Endodermal cell (in vitro differentiated cells): Measurements from ENCODE around the gene TNNT2. TPM values are rescaled to one million over a fixed set of nuclear protein-coding genes. Genes with fewer than 3 reads are reported as not detected.

Experiments used
- DNase-seq: peaks from one replicate; pipeline ENCODE4 v3.0.0-alpha.2; 2017
- H3K27ac ChIP-seq: 2 replicates; pipeline ENCODE4 v1.5.1; 2013; ENCODE audit warnings: mild to moderate bottlenecking, low read depth, low read length, moderate library complexity
- H3K27me3 ChIP-seq: 2 replicates; pipeline ENCODE4 v1.6.1; 2013; ENCODE audit warnings: mild to moderate bottlenecking, low read length, moderate library complexity; ENCODE audit not compliant: insufficient read depth, control insufficient read depth, poor library complexity, severe bottlenecking
- H3K36me3 ChIP-seq: 2 replicates; pipeline ENCODE4 v1.7.0; 2013; ENCODE audit warnings: mild to moderate bottlenecking, low read length, moderate library complexity; ENCODE audit not compliant: control insufficient read depth, insufficient read depth
- H3K4me1 ChIP-seq: one replicate; pipeline ENCODE4 v1.7.0; 2013; ENCODE audit warnings: low read length; ENCODE audit not compliant: control insufficient read depth, insufficient read depth
- H3K4me3 ChIP-seq: 2 replicates; pipeline ENCODE4 v1.5.1; 2013; ENCODE audit warnings: mild to moderate bottlenecking, low read length, moderate library complexity
- H3K9ac ChIP-seq: 2 replicates; pipeline ENCODE4 v1.6.1; 2013; ENCODE audit warnings: mild to moderate bottlenecking, low read length, moderate library complexity; ENCODE audit not compliant: poor library complexity, severe bottlenecking; ENCODE audit errors: extremely low read depth
- H3K9me3 ChIP-seq: 2 replicates; pipeline ENCODE4 v1.6.1; 2013; ENCODE audit warnings: mild to moderate bottlenecking, low read length, moderate library complexity; ENCODE audit not compliant: control insufficient read depth
- H3K27ac Mint-ChIP-seq: 2 replicates; pipeline ENCODE4 v1.8.0; 2020; ENCODE audit warnings: mixed read lengths
- H3K27me3 Mint-ChIP-seq: 2 replicates; pipeline ENCODE4 v1.8.0; 2021; ENCODE audit warnings: mild to moderate bottlenecking, mixed read lengths; ENCODE audit not compliant: insufficient read depth
- H3K36me3 Mint-ChIP-seq: 2 replicates; pipeline ENCODE4 v1.8.0; 2020; ENCODE audit warnings: low read depth, mixed read lengths
- H3K4me1 Mint-ChIP-seq: 2 replicates; pipeline ENCODE4 v1.8.0; 2020; ENCODE audit warnings: mixed read lengths
- H3K4me3 Mint-ChIP-seq: 2 replicates; pipeline ENCODE4 v1.8.0; 2020; ENCODE audit warnings: mild to moderate bottlenecking, moderate library complexity, mixed read lengths
- H3K9me3 Mint-ChIP-seq: 2 replicates; pipeline ENCODE4 v1.8.0; 2020; ENCODE audit warnings: mild to moderate bottlenecking, mixed read lengths
- CTCF ChIP-seq: fragments of 200-600 bp; sonication (generic); conservative IDR thresholded peaks from 2 replicates; pipeline ENCODE4 v1.5.0; 2021; ENCODE audit warnings: antibody characterized with exemption, mild to moderate bottlenecking
- WGBS, 2 experiments: methylation state at CpG; one replicate each; pipeline versions ENCODE4 v1.1.5 to v1.1.7; 2013; ENCODE audit warnings: missing lambda C conversion rate in 2 of 2, mixed read lengths in 1 of 2; ENCODE audit not compliant: insufficient coverage in 1 of 2, insufficient read length in 1 of 2; 5-methylcytosine and 5-hydroxymethylcytosine counted together
- total RNA-seq, 2 donors: library from RNA; stranded (reverse); fragmentation: NEBNext Ultra II Directional in 1 of 2; extraction: Animal tissue kit (Norgen Biotek cat#: 25700) in 1 of 2; gene quantifications; 2 replicates in 1 of 2; 3 replicates in 1 of 2; pipeline ENCODE4 v1.2.1, GENCODE V29; 2021

Gene TNNT2
- total RNA-seq, 2 donors from 2014 or later = 0.35 to 0.88 TPM

- no peak for TF ChIP-seq CTCF
- Histone ChIP-seq H3K9me3 (no peaks in the 10 kb centered on the region), H3K9ac (no peak overlapping the region), H3K4me3 (no peak overlapping the region), H3K27me3 (no peaks in the 10 kb centered on the region), H3K36me3 (no peaks in the 10 kb centered on the region), H3K4me1 (no peaks in the 10 kb centered on the region), H3K27ac (no peak overlapping the region)
- H3K9me3 Mint-ChIP-seq = no peaks in the 10 kb centered on the region
- H3K27me3 Mint-ChIP-seq = no peaks in the 10 kb centered on the region
- no peak overlapping the region for H3K27ac Mint-ChIP-seq
- WGBS, 2 experiments = 90 to 100% methylated on average over 4 to 10 of the region's 10 CpGs
- no peaks in the 10 kb centered on the region for H3K36me3 Mint-ChIP-seq
- H3K4me1 Mint-ChIP-seq = peaks cover 6% of the 10 kb centered on the region
- DNase-seq = peak; percentile 32
- no peak overlapping the region for H3K4me3 Mint-ChIP-seq
These were observed 19.7 kb downstream of the TNNT2 start for GRCh38 chr1:201357636-201358348.

GRCh38 chr1:201357211-201357610 is 20.3 kb downstream of the TNNT2 start:
- H3K27ac Mint-ChIP-seq = no peak overlapping the region
- H3K27me3 Mint-ChIP-seq = no peaks in the 10 kb centered on the region
- H3K4me3 Mint-ChIP-seq = no peak overlapping the region
- Histone ChIP-seq H3K9ac (no peak overlapping the region), H3K9me3 (no peaks in the 10 kb centered on the region), H3K36me3 (no peaks in the 10 kb centered on the region), H3K27ac (no peak overlapping the region), H3K4me1 (no peaks in the 10 kb centered on the region), H3K4me3 (no peak overlapping the region), H3K27me3 (no peaks in the 10 kb centered on the region)
- no peaks in the 10 kb centered on the region for H3K9me3 Mint-ChIP-seq
- H3K36me3 Mint-ChIP-seq = no peaks in the 10 kb centered on the region
- peak; percentile 31 for DNase-seq
- no peak for TF ChIP-seq CTCF
- 96 to 97% methylated on average over 7 to 8 of the region's 8 CpGs for WGBS, 2 experiments
- H3K4me1 Mint-ChIP-seq = peaks cover 6% of the 10 kb centered on the region

- TF ChIP-seq CTCF = no peak
- Mint-ChIP-seq H3K36me3 (no peaks in the 10 kb centered on the region), H3K9me3 (no peaks in the 10 kb centered on the region), H3K4me1 (peaks cover under 1% of the 10 kb centered on the region), H3K27ac (no peak overlapping the region), H3K27me3 (no peaks in the 10 kb centered on the region), H3K4me3 (no peak overlapping the region)
- Histone ChIP-seq H3K4me3 (no peak overlapping the region), H3K4me1 (no peaks in the 10 kb centered on the region), H3K27me3 (no peaks in the 10 kb centered on the region), H3K36me3 (no peaks in the 10 kb centered on the region), H3K9ac (no peak overlapping the region), H3K27ac (no peak overlapping the region), H3K9me3 (no peaks in the 10 kb centered on the region)
- WGBS, 2 experiments = 84 to 91% methylated on average over 9 to 11 of the region's 11 CpGs
- DNase-seq = peak; percentile 40
These were observed 20.8 kb downstream of the TNNT2 start for GRCh38 chr1:201356701-201357100.
